ACC112 (cell line): ENCODE measurements around the gene DENND4B.

Source experiments
- H2AFZ ChIP-seq: fragments of 200-600 bp; sonication (generic); one replicate; pipeline ENCODE4 v1.6.0; 2017; ENCODE audit warnings: antibody characterized with exemption, low read length; ENCODE audit not compliant: unreplicated experiment
- H3K27ac ChIP-seq: fragments of 200-600 bp; sonication (generic); 2 replicates; pipeline ENCODE4 v1.5.1; 2014; ENCODE audit warnings: low read depth, mild to moderate bottlenecking, antibody characterized with exemption, low read length, moderate library complexity
- H3K27me3 ChIP-seq: fragments of 200-600 bp; sonication (generic); 2 replicates; pipeline ENCODE4 v1.6.1; 2014; ENCODE audit warnings: mild to moderate bottlenecking, antibody characterized with exemption, low read length, moderate library complexity, mixed read lengths; ENCODE audit not compliant: insufficient read depth
- H3K36me3 ChIP-seq: fragments of 200-600 bp; sonication (generic); 2 replicates; pipeline ENCODE4 v1.6.1; 2016; ENCODE audit warnings: mild to moderate bottlenecking, antibody characterized with exemption, low read length, moderate library complexity, mixed read lengths; ENCODE audit not compliant: insufficient read depth
- H3K4me1 ChIP-seq: fragments of 200-600 bp; sonication (generic); one replicate; pipeline ENCODE4 v1.6.1; 2016; ENCODE audit warnings: low read length, mixed read lengths; ENCODE audit not compliant: insufficient read depth, unreplicated experiment, control insufficient read depth
- H3K4me3 ChIP-seq: fragments of 200-600 bp; sonication (generic); 2 replicates; pipeline ENCODE4 v1.5.1; 2014; ENCODE audit warnings: mild to moderate bottlenecking, low read depth, low read length
- H3K79me2 ChIP-seq: fragments of 200-600 bp; sonication (generic); one replicate; pipeline ENCODE4 v1.6.0; 2016; ENCODE audit warnings: low read length; ENCODE audit not compliant: control insufficient read depth, unreplicated experiment, insufficient read depth

The DENND4B gene

GRCh38 chr1:153958111-153958960 is 11.8 kb upstream of the DENND4B start, which contains the start of gene CRTC2:
TSS of gene CRTC2 (minus strand) at chr1:153958612. CDS start at chr1:153958497, 115 bp downstream.
- Histone ChIP-seq H3K4me3 (peak within 1 kb of the TSS; percentile 89), H3K4me1 (peaks cover 27% of the 10 kb centered on the region), H3K27ac (peak within 1 kb of the TSS; percentile 69), H3K36me3 (no peaks in the 10 kb centered on the region), H3K79me2 (peaks cover 64% of the 10 kb centered on the region), H3K27me3 (no peaks in the 10 kb centered on the region), H2AFZ (peak within 1 kb of the TSS; percentile 30)

- peaks cover 27% of the 10 kb centered on the region for H3K4me1 ChIP-seq
Measured at GRCh38 chr1:153957744-153958110, 11.2 kb upstream of the DENND4B start.

GRCh38 chr1:153956997-153957715 is 10.6 kb upstream of the DENND4B start:
- no peaks in the 10 kb centered on the region for H3K27me3 ChIP-seq
- peaks cover 54% of the 10 kb centered on the region for H3K79me2 ChIP-seq
- H3K36me3 ChIP-seq = 0 out of 2 replicates have a peak, but pooled peaks cover 5% of the 10 kb centered on the region
- 0 out of 2 replicates have a peak overlapping the region, but pooled peaks have one; percentile 69 for H3K27ac ChIP-seq
- H3K4me3 ChIP-seq = peak overlapping the region; percentile 89
- H3K4me1 ChIP-seq = peaks cover 24% of the 10 kb centered on the region
- H2AFZ ChIP-seq = no peak overlapping the region

More at GRCh38 chr1:153957744-153958110, 11.2 kb upstream of the DENND4B start:
- Histone ChIP-seq H3K27me3 (no peaks in the 10 kb centered on the region), H3K27ac (peak overlapping the region; percentile 69; the same call in 1 of the 2 replicates), H3K36me3 (no peaks in the 10 kb centered on the region), H3K79me2 (peaks cover 60% of the 10 kb centered on the region), H3K4me3 (peak overlapping the region; percentile 89), H2AFZ (peak overlapping the region; percentile 30)

- peaks cover 21% of the 10 kb centered on the region for H3K36me3 ChIP-seq
- H3K27me3 ChIP-seq = no peaks in the 10 kb centered on the region
- H3K4me3 ChIP-seq = no peak overlapping the region
- H3K79me2 ChIP-seq = peaks cover 44% of the 10 kb centered on the region
- no peak overlapping the region for H2AFZ ChIP-seq
- peaks cover 13% of the 10 kb centered on the region for H3K4me1 ChIP-seq
- H3K27ac ChIP-seq = no peak overlapping the region
Measured at GRCh38 chr1:153954826-153955225, 8.3 kb upstream of the DENND4B start.

GRCh38 chr1:153953859-153954365 is 7.4 kb upstream of the DENND4B start:
- Histone ChIP-seq H3K27ac (no peak overlapping the region), H3K27me3 (no peaks in the 10 kb centered on the region), H3K36me3 (peaks cover 23% of the 10 kb centered on the region), H3K4me3 (no peak overlapping the region), H2AFZ (no peak overlapping the region), H3K79me2 (peaks cover 44% of the 10 kb centered on the region), H3K4me1 (peaks cover 12% of the 10 kb centered on the region)

DNA sequence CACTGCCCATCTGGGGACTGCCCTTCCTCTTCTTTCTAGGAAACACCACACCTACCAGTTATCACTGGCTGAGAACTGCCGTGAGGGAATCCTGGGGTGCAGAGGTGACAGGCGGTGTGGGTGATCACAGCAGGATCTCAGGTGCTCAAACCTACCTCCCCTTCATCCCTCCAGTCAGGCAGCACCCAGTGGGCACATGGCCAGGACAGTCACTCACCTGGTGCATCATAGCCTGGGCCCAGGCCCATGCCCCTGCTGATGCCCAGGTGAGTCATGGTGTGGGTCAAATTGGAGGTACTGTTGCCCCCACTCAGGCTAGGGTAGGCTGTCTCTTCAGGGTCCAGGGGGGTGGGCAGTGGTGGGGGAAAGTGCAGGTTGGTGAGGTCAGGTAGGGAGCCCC is 5.3 kb upstream of the DENND4B start:
- Histone ChIP-seq H3K27ac (no peak overlapping the region), H3K4me1 (peaks cover 8% of the 10 kb centered on the region), H3K4me3 (no peak overlapping the region), H3K36me3 (peaks cover 28% of the 10 kb centered on the region), H3K27me3 (no peaks in the 10 kb centered on the region), H2AFZ (no peak overlapping the region), H3K79me2 (peaks cover 29% of the 10 kb centered on the region)

DNA sequence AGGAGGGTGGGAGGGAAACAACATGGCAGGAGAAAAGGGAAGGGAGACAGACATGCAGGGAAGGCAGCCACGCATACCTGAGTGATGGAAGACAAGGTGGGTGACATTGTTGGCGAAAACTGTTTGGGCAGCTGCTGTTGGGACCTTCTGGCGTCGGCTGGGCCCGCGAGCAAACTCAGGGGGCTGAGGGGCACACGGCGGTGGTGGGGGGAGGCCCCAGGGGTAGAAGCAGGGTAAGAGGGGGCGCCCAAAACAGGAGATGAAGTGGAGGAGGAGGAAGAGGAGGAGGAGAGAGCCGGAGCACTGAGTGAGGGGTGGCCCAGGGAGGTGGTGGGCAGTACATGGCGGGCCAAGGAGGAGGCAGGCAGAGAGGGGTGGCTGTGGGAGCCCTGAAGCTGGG is 4.7 kb upstream of the DENND4B start:
- peaks cover 23% of the 10 kb centered on the region for H3K79me2 ChIP-seq
- H3K4me1 ChIP-seq = peaks cover 4% of the 10 kb centered on the region
- no peaks in the 10 kb centered on the region for H3K27me3 ChIP-seq
- H3K36me3 ChIP-seq = peaks cover 28% of the 10 kb centered on the region
- no peak overlapping the region for H3K27ac ChIP-seq
- no peak overlapping the region for H2AFZ ChIP-seq
- H3K4me3 ChIP-seq = no peak overlapping the region

GRCh38 chr1:153945795-153946621 is 510 bp downstream of the DENND4B start:
- H3K79me2 ChIP-seq = peaks cover 19% of the 10 kb centered on the region
- H3K4me3 ChIP-seq = peak overlapping the region; percentile 87
- peak overlapping the region; percentile 72 for H3K27ac ChIP-seq
- H3K27me3 ChIP-seq = no peaks in the 10 kb centered on the region
- peaks cover 3% of the 10 kb centered on the region for H3K4me1 ChIP-seq
- H3K36me3 ChIP-seq = peaks cover 19% of the 10 kb centered on the region
- H2AFZ ChIP-seq = peak overlapping the region; percentile 85

DNA sequence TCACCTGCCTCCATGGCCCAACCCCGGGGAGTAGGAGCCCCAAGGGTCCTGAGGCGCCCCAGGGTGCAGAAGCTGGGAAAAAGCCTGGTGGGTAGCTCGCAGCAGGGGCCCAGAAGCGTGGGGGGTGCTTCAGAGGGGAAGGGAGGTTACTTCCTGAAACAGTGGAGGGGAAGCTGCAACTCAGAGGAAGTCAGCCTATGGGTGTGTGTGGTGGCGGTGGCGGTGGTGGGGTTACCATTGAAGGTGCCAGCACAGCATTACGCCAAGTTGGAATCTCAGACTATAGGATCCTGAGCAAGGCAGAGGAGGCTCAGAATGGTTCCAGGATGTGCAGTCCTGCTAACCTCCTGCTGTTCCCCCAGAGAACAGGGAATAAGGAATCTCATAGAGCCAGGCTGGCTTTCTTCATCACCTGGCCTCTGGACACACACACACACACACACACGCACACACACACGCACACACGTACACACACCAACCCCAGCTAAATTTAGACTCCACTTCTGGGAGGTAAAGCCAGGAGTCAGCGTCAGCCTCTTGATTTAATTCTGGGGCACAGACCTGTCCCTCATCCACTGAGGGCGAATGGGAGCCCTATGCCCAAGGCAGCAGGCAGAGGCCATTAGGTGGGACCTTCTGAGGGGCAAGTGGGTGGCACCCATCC is 1.3 kb downstream of the DENND4B start:
- Histone ChIP-seq H2AFZ (peak overlapping the region; percentile 33), H3K4me3 (peak overlapping the region; percentile 87), H3K27me3 (no peaks in the 10 kb centered on the region), H3K79me2 (peaks cover 19% of the 10 kb centered on the region), H3K4me1 (peaks cover 3% of the 10 kb centered on the region), H3K27ac (peak overlapping the region; percentile 72), H3K36me3 (peaks cover 13% of the 10 kb centered on the region)

DNA sequence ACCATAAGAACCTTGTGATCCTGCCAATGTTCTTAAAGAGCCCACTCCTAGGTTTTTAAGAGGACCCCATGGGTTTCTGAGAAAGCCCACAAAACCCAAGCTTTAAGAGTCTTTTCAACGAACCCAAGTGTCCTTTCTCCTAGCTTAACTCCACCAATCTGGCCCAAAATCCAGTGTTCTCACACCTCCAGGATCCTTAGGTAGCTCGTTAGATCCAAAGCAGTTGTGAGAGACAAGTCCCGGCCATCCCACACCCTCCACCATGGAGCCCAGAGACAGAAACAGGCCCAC is 1.7 kb downstream of the DENND4B start:
- no peak overlapping the region for H2AFZ ChIP-seq
- H3K27me3 ChIP-seq = no peaks in the 10 kb centered on the region
- H3K27ac ChIP-seq = no peak overlapping the region
- peaks cover 11% of the 10 kb centered on the region; the same call in 1 of the 2 replicates for H3K36me3 ChIP-seq
- H3K4me3 ChIP-seq = peak overlapping the region; percentile 87
- H3K79me2 ChIP-seq = peaks cover 19% of the 10 kb centered on the region
- peaks cover 3% of the 10 kb centered on the region for H3K4me1 ChIP-seq
